H1 (cell line): ENCODE results near the gene RNF126. TPM values are rescaled to one million over a fixed set of nuclear protein-coding genes. Genes with fewer than 3 reads are reported as not detected.

Experiments used
- CTCF ChIA-PET: fragments of 300-600 bp; sonication (Branson Sonifier 250); formaldehyde crosslinking; loops from one replicate; lab custom pipeline; 2021; ENCODE audit not compliant: partially characterized antibody; lab: Charles Lee
- POLR2A ChIA-PET: fragments of 300-600 bp; sonication (Branson Sonifier 250); formaldehyde crosslinking; loops from one replicate; lab custom pipeline; 2021; ENCODE audit warnings: inconsistent platforms; ENCODE audit not compliant: partially characterized antibody; lab: Charles Lee
- DNase-seq, 2 experiments: peaks; one replicate each; pipeline versions ENCODE4 v3.0.0 to v3.0.0-alpha.2; 2010 to 2022; ENCODE audit warnings: low spot score in 2 of 2, low read depth in 1 of 2, mixed read lengths in 1 of 2
- FAIRE-seq: peaks from 2 replicates; lab custom pipeline; 2011; peaks lifted over from hg19 to GRCh38; lab: Jason Lieb, UNC
- H2AFZ ChIP-seq: 2 replicates; pipeline ENCODE4 v1.8.1; 2012; ENCODE audit warnings: low read length, inconsistent platforms
- H2AK5ac ChIP-seq: 2 replicates; pipeline ENCODE4 v1.6.1; 2013; ENCODE audit warnings: low read depth, low read length
- H2BK120ac ChIP-seq: replicated peaks from 2 replicates; pipeline ENCODE3; 2013; ENCODE audit warnings: low read depth, low read length, inconsistent platforms
- H2BK12ac ChIP-seq: 2 replicates; pipeline ENCODE4 v1.6.1; 2013; ENCODE audit warnings: low read depth, low read length
- H2BK15ac ChIP-seq: 2 replicates; pipeline ENCODE4 v1.6.1; 2013; ENCODE audit warnings: low read length
- H2BK20ac ChIP-seq: 2 replicates; pipeline ENCODE4 v1.6.1; 2013; ENCODE audit warnings: low read length
- H2BK5ac ChIP-seq: 2 replicates; pipeline ENCODE4 v1.6.1; 2013; ENCODE audit warnings: low read depth, low read length
- H3K14ac ChIP-seq: 2 replicates; pipeline ENCODE4 v1.6.1; 2013; ENCODE audit warnings: inconsistent platforms; ENCODE audit not compliant: insufficient read length
- H3K18ac ChIP-seq: 2 replicates; pipeline ENCODE4 v1.6.1; 2013; ENCODE audit warnings: low read length; ENCODE audit errors: extremely low read depth
- H3K23ac ChIP-seq: 2 replicates; pipeline ENCODE4 v1.6.1; 2013; ENCODE audit warnings: inconsistent platforms; ENCODE audit not compliant: insufficient read length
- H3K23me2 ChIP-seq: 2 replicates; pipeline ENCODE4 v1.6.1; 2013; ENCODE audit warnings: low read depth, low read length
- H3K27ac ChIP-seq: 2 replicates; pipeline ENCODE4 v1.6.1; 2011; ENCODE audit warnings: low read depth, low read length, inconsistent platforms
- H3K27me3 ChIP-seq, 4 experiments: replicated peaks in 1 of 4; 1 replicate in 1 of 4; 2 replicates in 3 of 4; pipeline versions ENCODE4 v1.6.1 to v1.8.1; 2011 to 2013; ENCODE audit warnings: low read length in 3 of 4, mild to moderate bottlenecking in 3 of 4, inconsistent platforms in 2 of 4, mixed read lengths in 2 of 4, moderate library complexity in 1 of 4; ENCODE audit not compliant: control insufficient read depth in 3 of 4, insufficient read depth in 3 of 4; ENCODE audit errors: extremely low read depth in 1 of 4
- H3K36me3 ChIP-seq, 4 experiments: 2 replicates each; pipeline versions ENCODE4 v1.6.1 to v1.8.1; 2011 to 2013; ENCODE audit warnings: mild to moderate bottlenecking in 4 of 4, low read length in 3 of 4, moderate library complexity in 2 of 4, control low read depth in 1 of 4, inconsistent platforms in 1 of 4; ENCODE audit not compliant: insufficient read depth in 4 of 4, control insufficient read depth in 2 of 4
- H3K4ac ChIP-seq: replicated peaks from 2 replicates; pipeline ENCODE3; 2013; ENCODE audit warnings: low read length, low read depth, mixed read lengths, inconsistent platforms; ENCODE audit not compliant: insufficient read length
- H3K4me1 ChIP-seq, 4 experiments: replicated peaks in 1 of 4; 1 replicate in 1 of 4; 2 replicates in 3 of 4; pipeline versions ENCODE4 v1.6.1 to v1.8.1; 2011 to 2013; ENCODE audit warnings: low read length in 3 of 4, inconsistent platforms in 2 of 4, mixed read lengths in 1 of 4; ENCODE audit not compliant: insufficient read depth in 4 of 4, control insufficient read depth in 3 of 4
- H3K4me2 ChIP-seq, 2 experiments: 2 replicates each; pipeline versions ENCODE4 v1.6.1 to v1.8.1; 2011 to 2013; ENCODE audit warnings: low read depth in 2 of 2, low read length in 2 of 2, control low read depth in 1 of 2, inconsistent platforms in 1 of 2, mild to moderate bottlenecking in 1 of 2; ENCODE audit not compliant: insufficient read depth in 1 of 2
- H3K4me3 ChIP-seq, 4 experiments: fragments of 200-600, 300-600 bp in 1 of 4; sonication (generic), shearing (Covaris generic), sonication (Bioruptor Twin) in 1 of 4; 2 replicates each; pipeline versions ENCODE4 v1.5.1 to v1.8.1; 2011 to 2016; ENCODE audit warnings: low read length in 4 of 4, low read depth in 3 of 4, control low read depth in 2 of 4, inconsistent platforms in 2 of 4, mild to moderate bottlenecking in 2 of 4, mixed read lengths in 1 of 4, moderate library complexity in 1 of 4; ENCODE audit not compliant: insufficient read depth in 2 of 4; ENCODE audit errors: extremely low read depth in 1 of 4
- H3K56ac ChIP-seq: replicated peaks from 2 replicates; pipeline ENCODE3; 2013; ENCODE audit warnings: low read depth, mild to moderate bottlenecking, mixed read lengths, low read length, inconsistent platforms; ENCODE audit not compliant: insufficient read length
- H3K79me1 ChIP-seq: 2 replicates; pipeline ENCODE4 v1.6.1; 2013; ENCODE audit warnings: low read depth, low read length, control low read depth
- H3K79me2 ChIP-seq, 2 experiments: 2 replicates each; pipeline versions ENCODE4 v1.6.1 to v1.8.1; 2012 to 2013; ENCODE audit warnings: low read length in 2 of 2, mild to moderate bottlenecking in 2 of 2, inconsistent platforms in 1 of 2; ENCODE audit not compliant: insufficient read depth in 2 of 2, control insufficient read depth in 1 of 2
- H3K9ac ChIP-seq, 4 experiments: replicated peaks in 1 of 4; 1 replicate in 1 of 4; 2 replicates in 3 of 4; pipeline versions ENCODE4 v1.6.1 to v1.8.1; 2011 to 2013; ENCODE audit warnings: low read depth in 3 of 4, low read length in 3 of 4, control low read depth in 2 of 4, mild to moderate bottlenecking in 2 of 4, moderate library complexity in 2 of 4, inconsistent platforms in 1 of 4; ENCODE audit errors: extremely low read depth in 1 of 4
- H3K9me3 ChIP-seq, 2 experiments: 2 replicates each; pipeline versions ENCODE4 v1.6.1 to v1.8.1; 2012 to 2013; ENCODE audit warnings: mild to moderate bottlenecking in 2 of 2, moderate library complexity in 2 of 2, control low read depth in 1 of 2, inconsistent platforms in 1 of 2, low read depth in 1 of 2, low read length in 1 of 2, mixed read lengths in 1 of 2; ENCODE audit not compliant: insufficient read depth in 2 of 2
- H4K20me1 ChIP-seq, 2 experiments: replicated peaks in 1 of 2; 2 replicates each; pipeline versions ENCODE3 to v1.8.1; 2011 to 2013; ENCODE audit warnings: inconsistent platforms in 2 of 2, low read length in 2 of 2, mild to moderate bottlenecking in 1 of 2; ENCODE audit not compliant: insufficient read depth in 2 of 2, control insufficient read depth in 1 of 2
- H4K5ac ChIP-seq: 2 replicates; pipeline ENCODE4 v1.6.1; 2013; ENCODE audit warnings: low read length, low read depth, mixed read lengths, inconsistent platforms; ENCODE audit not compliant: insufficient read length
- H4K8ac ChIP-seq: 2 replicates; pipeline ENCODE4 v1.8.0; 2013; ENCODE audit warnings: mild to moderate bottlenecking, moderate library complexity, low read length, inconsistent platforms; ENCODE audit not compliant: insufficient read depth; ENCODE audit errors: extremely low read depth
- H4K91ac ChIP-seq: replicated peaks from 2 replicates; pipeline ENCODE3; 2013; ENCODE audit warnings: low read length, mixed read lengths, inconsistent platforms; ENCODE audit not compliant: insufficient read length
- ATF2 ChIP-seq: IDR thresholded peaks from 2 replicates; pipeline ENCODE4 v1.6.1; 2012; ENCODE audit warnings: low read length, inconsistent platforms
- CHD1 ChIP-seq: IDR thresholded peaks from 2 replicates; pipeline ENCODE4 v1.6.1; 2012; ENCODE audit warnings: low read depth, low read length, improper control_type of control experiment
- E2F6 ChIP-seq: IDR thresholded peaks from 2 replicates; pipeline ENCODE4 v1.6.1; 2012; ENCODE audit warnings: inconsistent platforms
- JUN ChIP-seq: IDR thresholded peaks from 2 replicates; pipeline ENCODE4 v1.6.1; 2011; ENCODE audit warnings: low read depth, mild to moderate bottlenecking, improper control_type of control experiment, low read length
- POLR2A ChIP-seq, 2 experiments: IDR thresholded peaks; 1 replicate in 1 of 2; 2 replicates in 1 of 2; pipeline ENCODE4 v1.6.1; 2011; ENCODE audit warnings: low read depth in 2 of 2, low read length in 2 of 2, mild to moderate bottlenecking in 2 of 2; ENCODE audit errors: control extremely low read depth in 1 of 2
- POLR2AphosphoS5 ChIP-seq: IDR thresholded peaks from 2 replicates; pipeline ENCODE4 v1.6.1; 2011; ENCODE audit warnings: low read depth, low read length
- POU5F1 ChIP-seq: IDR thresholded peaks from 2 replicates; pipeline ENCODE4 v1.6.1; 2011; ENCODE audit warnings: low read depth, mild to moderate bottlenecking, low read length, moderate library complexity
- RFX5 ChIP-seq: IDR thresholded peaks from 2 replicates; pipeline ENCODE4 v1.6.1; 2011; ENCODE audit warnings: low read depth, low read length, improper control_type of control experiment, borderline replicate concordance
- TBP ChIP-seq: IDR thresholded peaks from 2 replicates; pipeline ENCODE4 v1.6.1; 2011; ENCODE audit warnings: low read depth, low read length, improper control_type of control experiment
- USF2 ChIP-seq: IDR thresholded peaks from 2 replicates; pipeline ENCODE4 v1.6.1; 2011; ENCODE audit warnings: low read length, improper control_type of control experiment
- WGBS, 2 experiments: shearing (Covaris generic) in 1 of 2; methylation state at CpG; one replicate each; pipeline versions ENCODE4 v1.1.6 to v1.1.7; 2013 to 2015; ENCODE audit warnings: low lambda C conversion rate in 2 of 2, mixed read lengths in 2 of 2, inconsistent platforms in 1 of 2, low coverage in 1 of 2, missing lambda C conversion rate in 1 of 2; ENCODE audit not compliant: insufficient replicate concordance in 2 of 2, insufficient coverage in 1 of 2, insufficient read length in 1 of 2; ENCODE audit errors: extremely low coverage in 1 of 2, missing lambda C conversion rate in 1 of 2; 5-methylcytosine and 5-hydroxymethylcytosine counted together
- polyA plus RNA-seq, 7 experiments: library from polyadenylated mRNA; depleted of rRNA in 3 of 7; stranded (reverse) in 5 of 7; unstranded in 2 of 7; fragments of >200 nt in 5 of 7; fragments of 200-250 nt in 2 of 7; gene quantifications; 1 replicate in 5 of 7; 2 replicates in 1 of 7; 4 replicates in 1 of 7; pipeline versions ENCODE4 v1.2.1 to v1.2.3, GENCODE V29; 2011 to 2013; ENCODE audit warnings: missing spikeins in 2 of 7, mixed read lengths in 2 of 7
- total RNA-seq: library from RNA; stranded (reverse); fragmentation: NEBNext Ultra II Directional; extraction: Animal tissue kit (Norgen Biotek cat#: 25700); gene quantifications from 2 replicates; pipeline ENCODE4 v1.2.1, GENCODE V29; 2021

RNF126 gene
- total and polyA plus RNA-seq, 2 of the 8 experiments (the other 6 are each of a cell fraction or from before 2014, with no cell fraction given): 21.8 to 68.0 TPM

GRCh38 chr19:616062-616700, 46.8 kb downstream of the RNF126 start:
- Histone ChIP-seq H3K23me2 (no peaks in the 10 kb centered on the region), H3K27me3 (no peaks in the 10 kb centered on the region), H3K27ac (no peak overlapping the region), H2BK15ac (no peak overlapping the region), H4K5ac (no peak overlapping the region), H2BK12ac (no peak overlapping the region), H4K8ac (no peak overlapping the region), H2AFZ (no peak overlapping the region), H4K20me1 (peaks cover 0 to 9% of the 10 kb centered on the region in 2 experiments), H3K36me3 (peaks cover 2 to 45% (median 20%) of the 10 kb centered on the region in 4 experiments; a peak in 5 of 8 replicates), H3K4me1 (no peaks in the 10 kb centered on the region), H2AK5ac (no peak overlapping the region), H3K14ac (no peak overlapping the region), H2BK5ac (no peak overlapping the region), H3K23ac (no peak overlapping the region), H3K18ac (no peak overlapping the region), H3K79me2 (no peaks in the 10 kb centered on the region), H3K56ac (no peak overlapping the region), H3K9me3 (no peaks in the 10 kb centered on the region), H3K4me3 (no peak overlapping the region), H3K4me2 (no peak overlapping the region), H3K9ac (no peak overlapping the region), H3K79me1 (no peaks in the 10 kb centered on the region), H2BK20ac (no peak overlapping the region), H3K4ac (no peak overlapping the region), H4K91ac (no peak overlapping the region), H2BK120ac (no peak overlapping the region)
- ChIA-PET CTCF (interaction anchor here (0.9 kb wide), 1 partner anchor 10 kb away, joined by 3 read pairs; no protein-coding TSS in a partner anchor), POLR2A (interaction anchor here (0.5 to 2.1 kb wide), 5 partner anchors 16 to 32 kb away, joined by 3 to 6 read pairs (median 4); no protein-coding TSS in a partner anchor)
- WGBS, 2 experiments: 98% methylated on average over 33 of the region's 97 CpGs; no CpG with 5 or more reads in 1 of the 2 experiments
- FAIRE-seq: no peak
- DNase-seq: no peak
- TF ChIP-seq RFX5: no peak
- TF ChIP-seq USF2: no peak
- no peak for TF ChIP-seq TBP
- TF ChIP-seq ATF2: no peak
- TF ChIP-seq E2F6: no peak
- TF ChIP-seq CHD1: no peak
- no peak for TF ChIP-seq POU5F1
- TF ChIP-seq POLR2A (IDR thresholded peaks at IDR 0.05; ENCODE audit: control extremely low read depth in 1 of 2, low read depth in 2 of 2, low read length in 2 of 2): no peak
- TF ChIP-seq JUN: no peak
- no peak for TF ChIP-seq POLR2AphosphoS5
